Right lobe of liver (tissue), 4 donors: ENCODE measurements around the gene DDX60.

Experiments
- POLR2A ChIP-seq: fragments of 450-650 bp; IDR thresholded peaks from one replicate; pipeline ENCODE4 v1.6.1; 2017; ENCODE audit warnings: antibody characterized with exemption, mild to moderate bottlenecking
- TF ChIP-seq, protein P1 (sequence below), 4 donors: fragments of 200-600 bp in 3 of 4; fragments of 450-650 bp in 1 of 4; IDR thresholded peaks; one replicate each; pipeline versions ENCODE4 v1.5.1 to v1.8.0; 2016 to 2022; ENCODE audit warnings: antibody characterized with exemption in 4 of 4, mild to moderate bottlenecking in 2 of 4
- donor health status: DM: no; HTN: no; CAD: no.
- donor health status: DM: no; HTN: no; CAD: no.
- donor health status: DM: no; HTN: yes; CAD: no.

DNA sequence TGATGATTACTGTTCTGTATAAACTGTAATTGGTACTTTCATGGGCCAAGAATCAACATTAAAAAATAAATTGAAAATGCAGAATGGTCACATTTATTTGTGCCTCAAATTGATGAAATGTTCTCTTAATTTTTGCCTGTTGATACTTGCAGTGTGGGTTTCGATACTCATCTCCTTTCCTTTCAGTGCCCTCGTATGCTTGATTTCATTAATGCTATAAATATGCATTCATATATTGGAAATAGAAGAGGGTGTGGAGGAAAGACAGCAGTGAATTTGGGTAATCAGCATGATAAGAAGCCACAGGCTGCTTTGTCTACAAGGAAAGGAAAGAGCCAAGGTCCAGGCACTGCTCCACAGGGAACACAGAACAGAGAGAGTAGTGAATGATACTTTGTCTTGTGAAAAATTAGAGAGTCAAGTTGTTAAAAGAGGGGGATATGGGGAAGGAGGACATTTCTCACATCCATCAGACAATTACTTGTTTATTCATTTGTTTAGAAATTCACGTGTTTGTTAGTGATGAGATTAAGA, 1.0 kb upstream of the DDX60 start:
- TF ChIP-seq, protein P1, sequence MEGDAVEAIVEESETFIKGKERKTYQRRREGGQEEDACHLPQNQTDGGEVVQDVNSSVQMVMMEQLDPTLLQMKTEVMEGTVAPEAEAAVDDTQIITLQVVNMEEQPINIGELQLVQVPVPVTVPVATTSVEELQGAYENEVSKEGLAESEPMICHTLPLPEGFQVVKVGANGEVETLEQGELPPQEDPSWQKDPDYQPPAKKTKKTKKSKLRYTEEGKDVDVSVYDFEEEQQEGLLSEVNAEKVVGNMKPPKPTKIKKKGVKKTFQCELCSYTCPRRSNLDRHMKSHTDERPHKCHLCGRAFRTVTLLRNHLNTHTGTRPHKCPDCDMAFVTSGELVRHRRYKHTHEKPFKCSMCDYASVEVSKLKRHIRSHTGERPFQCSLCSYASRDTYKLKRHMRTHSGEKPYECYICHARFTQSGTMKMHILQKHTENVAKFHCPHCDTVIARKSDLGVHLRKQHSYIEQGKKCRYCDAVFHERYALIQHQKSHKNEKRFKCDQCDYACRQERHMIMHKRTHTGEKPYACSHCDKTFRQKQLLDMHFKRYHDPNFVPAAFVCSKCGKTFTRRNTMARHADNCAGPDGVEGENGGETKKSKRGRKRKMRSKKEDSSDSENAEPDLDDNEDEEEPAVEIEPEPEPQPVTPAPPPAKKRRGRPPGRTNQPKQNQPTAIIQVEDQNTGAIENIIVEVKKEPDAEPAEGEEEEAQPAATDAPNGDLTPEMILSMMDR (IDR thresholded peaks at IDR 0.05) = no peak
- TF ChIP-seq POLR2A = no peak
